Stimulated activated CD4-positive, alpha-beta T cell treated with anti-CD3 and anti-CD28 coated beads, Interleukin-1b, Interleukin-23, amount 100 ng/mL, for 48 hours (primary cell): ENCODE data around the gene GOLGA5.

Experiments
- DNase-seq: peaks from one replicate; pipeline ENCODE4 v3.0.0-alpha.2; 2020

The GOLGA5 gene

DNA sequence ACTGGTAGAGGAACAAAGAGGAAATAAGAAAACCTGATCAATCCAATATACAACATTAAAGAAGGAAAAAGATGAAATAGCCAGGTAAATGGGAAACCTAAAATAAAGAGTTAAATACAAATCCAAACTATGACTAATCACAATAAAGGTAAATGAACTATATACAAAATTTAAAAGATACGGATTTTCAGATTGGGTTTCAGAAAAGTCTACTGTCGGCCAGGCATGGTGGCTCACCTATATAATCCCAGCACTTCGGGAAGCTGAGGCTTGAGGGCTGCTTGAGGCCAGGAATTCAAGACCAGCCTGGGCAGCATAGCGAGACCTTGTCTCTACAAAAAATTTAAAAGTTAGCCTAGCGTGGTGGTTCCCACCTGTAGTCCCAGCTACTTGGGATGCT is 89.0 kb downstream of the GOLGA5 start:
- no peak for DNase-seq

DNA sequence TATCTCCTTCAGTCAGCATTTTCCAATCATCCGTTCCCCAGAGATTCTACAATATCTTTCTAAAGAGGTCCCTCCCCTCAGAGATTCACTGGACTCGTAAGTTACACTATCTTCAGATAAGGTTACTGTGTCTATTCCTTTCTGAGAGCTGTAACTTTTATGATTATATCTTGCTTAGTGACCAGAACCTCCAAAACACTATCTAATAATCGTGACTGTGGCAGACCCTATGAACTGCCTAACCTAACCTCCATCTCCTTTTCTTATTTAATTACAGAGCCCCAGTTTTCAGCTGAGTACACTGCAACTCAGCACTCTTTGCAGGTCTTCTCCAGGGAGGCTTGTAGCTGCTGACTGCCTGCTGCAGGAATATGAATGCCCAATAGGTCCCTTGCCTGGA is 90.3 kb downstream of the GOLGA5 start:
- DNase-seq: no peak

DNA sequence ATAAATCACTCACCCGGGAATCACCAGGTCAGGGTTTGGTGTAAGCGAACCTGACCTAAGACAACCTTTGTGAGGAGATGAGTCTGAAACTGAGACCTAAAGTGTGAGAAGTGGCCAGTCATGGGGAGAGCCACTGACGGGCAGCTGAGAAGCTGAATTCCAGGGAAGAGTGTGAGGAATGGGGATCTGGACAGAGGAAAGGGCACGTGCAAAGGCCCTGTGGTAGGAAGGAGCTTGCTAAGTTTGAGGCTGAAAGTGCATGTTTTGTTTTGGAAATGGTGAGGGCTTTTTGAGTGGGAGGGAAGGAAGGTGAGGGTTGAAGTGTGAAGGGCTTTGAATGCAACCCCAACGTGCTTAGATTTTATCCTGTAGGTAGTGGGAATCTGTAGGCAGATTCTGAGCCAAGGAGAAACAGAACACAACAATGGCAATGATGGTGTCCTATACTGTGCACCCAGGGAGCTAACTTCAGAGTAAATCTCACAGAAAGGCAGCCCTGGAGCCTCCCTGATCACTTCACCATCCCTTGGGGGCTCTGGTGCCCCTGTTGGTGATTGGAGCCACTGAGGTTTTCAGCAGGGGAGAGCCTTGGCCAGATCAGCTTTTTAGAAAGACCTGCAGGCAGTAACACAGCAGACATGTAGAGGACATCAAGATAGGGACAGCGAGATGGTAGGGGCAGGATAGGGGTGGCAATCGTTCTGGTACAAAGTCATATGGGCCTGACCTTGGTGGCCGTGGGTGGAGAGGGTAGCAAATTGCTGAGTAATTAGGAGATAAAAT is 91.4 kb downstream of the GOLGA5 start:
- no peak for DNase-seq

DNA sequence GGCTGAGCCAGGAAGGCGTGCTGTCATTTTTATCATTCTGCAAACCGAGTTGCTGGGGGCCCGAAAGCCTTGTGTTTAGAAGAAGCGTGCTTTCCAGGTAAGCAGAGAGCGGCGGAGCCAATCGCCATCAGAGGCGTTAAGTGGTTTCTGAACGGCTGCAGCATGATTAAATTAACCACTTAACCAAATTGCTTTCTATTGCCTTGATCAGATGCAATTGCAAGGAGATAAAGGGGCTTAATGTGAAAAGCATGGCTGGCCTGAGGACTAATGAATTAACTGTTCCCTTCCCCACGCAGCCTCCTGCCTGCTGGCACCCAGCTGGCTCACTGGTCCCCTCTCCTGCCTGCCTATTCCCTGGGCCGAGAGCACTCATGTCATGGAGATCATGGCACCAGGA is 92.2 kb downstream of the GOLGA5 start:
- no peak for DNase-seq

DNA sequence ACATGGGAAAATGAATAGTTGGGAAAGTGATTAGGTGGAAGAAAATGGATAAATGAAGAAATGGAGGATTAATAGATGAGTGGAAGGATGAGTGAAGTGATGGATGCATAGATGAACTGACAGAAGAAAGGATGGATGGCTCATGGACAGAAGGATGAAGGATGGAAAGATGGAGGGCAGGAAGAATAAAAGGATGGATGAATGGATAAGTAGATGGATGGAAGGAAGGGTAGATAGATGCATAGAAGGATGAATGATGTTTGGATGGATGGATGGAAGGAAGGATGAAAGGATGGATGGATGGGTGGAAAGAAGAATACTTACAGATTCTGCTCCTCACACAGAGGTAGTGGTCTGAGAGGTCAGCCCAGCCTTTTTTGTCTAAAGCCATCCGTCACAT is 93.1 kb downstream of the GOLGA5 start:
- DNase-seq: no peak

DNA sequence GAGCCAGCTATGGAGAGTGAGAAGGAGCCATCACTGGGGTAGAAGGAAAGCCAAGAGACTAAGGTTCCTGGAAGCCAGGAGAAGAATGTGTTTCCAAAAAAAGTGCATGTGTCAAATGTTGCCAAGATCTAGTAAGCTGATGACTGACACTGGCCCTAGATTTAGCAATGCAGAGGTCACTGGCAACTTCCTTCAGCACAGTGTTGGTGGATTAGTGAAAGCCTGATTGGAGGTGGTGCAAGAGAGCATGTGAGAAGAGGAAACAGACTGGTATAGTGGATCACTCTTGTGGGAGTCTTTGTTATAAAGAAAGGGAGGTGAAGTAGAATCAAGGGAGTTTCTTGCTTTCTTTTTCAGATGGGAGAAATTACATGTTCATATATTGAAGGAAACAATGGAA is 94.8 kb downstream of the GOLGA5 start:
- no peak for DNase-seq
